Measurements from ENCODE around the gene ZNF770. TPM values are rescaled to one million over a fixed set of nuclear protein-coding genes. Genes with fewer than 3 reads are reported as not detected.

The ZNF770 gene
- total RNA-seq, 1 experiment from 2014 or later, result 73.6 TPM

GRCh38 chr15:35007397-35007796 lies 19.3 kb upstream of the ZNF770 start:
- H3K4me3 Mint-ChIP-seq (ENCODE audit: unreplicated experiment), result no peak overlapping the region
- ChIA-PET POLR2A (interaction anchor here (0.7 to 1.8 kb wide), 2 partner anchors 16 to 19 kb away, joined by 3 to 5 read pairs; partner anchors contain the start of gene ZNF770), CTCF (interaction anchor here (2.3 kb wide), 1 partner anchor 12 kb away, joined by 10 read pairs; no protein-coding TSS in a partner anchor)
- DNase-seq (ENCODE audit: unreplicated experiment), result no peak
- H3K27ac Mint-ChIP-seq (ENCODE audit: low read depth, unreplicated experiment), result no peak overlapping the region
- H3K4me1 Mint-ChIP-seq (ENCODE audit: insufficient read depth, unreplicated experiment), result no peaks in the 10 kb centered on the region
- no peaks in the 10 kb centered on the region for H3K9me3 Mint-ChIP-seq (ENCODE audit: unreplicated experiment)
- no peaks in the 10 kb centered on the region for H3K36me3 Mint-ChIP-seq (ENCODE audit: insufficient read depth, unreplicated experiment)
- BruUV-seq (replicated peaks), result no TSS peak
- TF ChIP-seq, protein P1, sequence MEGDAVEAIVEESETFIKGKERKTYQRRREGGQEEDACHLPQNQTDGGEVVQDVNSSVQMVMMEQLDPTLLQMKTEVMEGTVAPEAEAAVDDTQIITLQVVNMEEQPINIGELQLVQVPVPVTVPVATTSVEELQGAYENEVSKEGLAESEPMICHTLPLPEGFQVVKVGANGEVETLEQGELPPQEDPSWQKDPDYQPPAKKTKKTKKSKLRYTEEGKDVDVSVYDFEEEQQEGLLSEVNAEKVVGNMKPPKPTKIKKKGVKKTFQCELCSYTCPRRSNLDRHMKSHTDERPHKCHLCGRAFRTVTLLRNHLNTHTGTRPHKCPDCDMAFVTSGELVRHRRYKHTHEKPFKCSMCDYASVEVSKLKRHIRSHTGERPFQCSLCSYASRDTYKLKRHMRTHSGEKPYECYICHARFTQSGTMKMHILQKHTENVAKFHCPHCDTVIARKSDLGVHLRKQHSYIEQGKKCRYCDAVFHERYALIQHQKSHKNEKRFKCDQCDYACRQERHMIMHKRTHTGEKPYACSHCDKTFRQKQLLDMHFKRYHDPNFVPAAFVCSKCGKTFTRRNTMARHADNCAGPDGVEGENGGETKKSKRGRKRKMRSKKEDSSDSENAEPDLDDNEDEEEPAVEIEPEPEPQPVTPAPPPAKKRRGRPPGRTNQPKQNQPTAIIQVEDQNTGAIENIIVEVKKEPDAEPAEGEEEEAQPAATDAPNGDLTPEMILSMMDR (IDR thresholded peaks at IDR 0.05; ENCODE audit: unreplicated experiment), result no peak
- no peaks in the 10 kb centered on the region for H3K27me3 Mint-ChIP-seq (ENCODE audit: insufficient read depth, unreplicated experiment)
- intact Hi-C loops (cut with micrococcal nuclease), result no loop called here

DNA sequence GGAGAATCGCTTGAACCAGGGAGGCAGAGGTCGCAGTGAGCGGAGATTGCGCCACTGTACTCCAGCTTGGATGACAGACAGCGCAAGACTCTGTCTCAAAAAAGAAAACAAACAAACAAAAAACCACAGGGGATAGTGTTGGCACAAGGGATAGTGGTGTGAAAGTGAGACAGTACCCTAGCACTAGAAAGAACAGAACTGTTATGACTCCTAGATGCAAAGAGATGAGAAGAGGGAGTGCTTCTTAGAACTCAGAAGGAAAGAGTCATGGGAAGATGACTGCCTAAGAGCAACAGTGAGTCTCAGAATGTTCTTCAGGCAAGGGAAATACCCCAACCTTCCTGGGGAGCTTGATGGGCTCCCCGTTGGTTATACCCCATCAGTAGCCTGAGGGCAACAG lies 17.8 kb upstream of the ZNF770 start:
- POLR2A ChIA-PET, result interaction anchor here (3.4 kb wide), 1 partner anchor 9 kb away, joined by 12 read pairs; no protein-coding TSS in a partner anchor
- BruUV-seq (replicated peaks), result no TSS peak
- Mint-ChIP-seq H3K36me3 (ENCODE audit: insufficient read depth, unreplicated experiment) (no peaks in the 10 kb centered on the region), H3K27me3 (ENCODE audit: insufficient read depth, unreplicated experiment) (no peaks in the 10 kb centered on the region), H3K4me1 (ENCODE audit: insufficient read depth, unreplicated experiment) (no peaks in the 10 kb centered on the region), H3K9me3 (ENCODE audit: unreplicated experiment) (no peaks in the 10 kb centered on the region), H3K4me3 (ENCODE audit: unreplicated experiment) (no peak overlapping the region), H3K27ac (ENCODE audit: low read depth, unreplicated experiment) (no peak overlapping the region)
- TF ChIP-seq, protein P1 (IDR thresholded peaks at IDR 0.05; ENCODE audit: unreplicated experiment), result no peak
- DNase-seq (ENCODE audit: unreplicated experiment), result peak; percentile 53
- intact Hi-C loops (cut with micrococcal nuclease), result no loop called here
- CTCF ChIA-PET, result interaction anchor here (0.6 to 3.0 kb wide), 2 partner anchors 13 to 16 kb away, joined by 3 to 9 read pairs; no protein-coding TSS in a partner anchor

DNA sequence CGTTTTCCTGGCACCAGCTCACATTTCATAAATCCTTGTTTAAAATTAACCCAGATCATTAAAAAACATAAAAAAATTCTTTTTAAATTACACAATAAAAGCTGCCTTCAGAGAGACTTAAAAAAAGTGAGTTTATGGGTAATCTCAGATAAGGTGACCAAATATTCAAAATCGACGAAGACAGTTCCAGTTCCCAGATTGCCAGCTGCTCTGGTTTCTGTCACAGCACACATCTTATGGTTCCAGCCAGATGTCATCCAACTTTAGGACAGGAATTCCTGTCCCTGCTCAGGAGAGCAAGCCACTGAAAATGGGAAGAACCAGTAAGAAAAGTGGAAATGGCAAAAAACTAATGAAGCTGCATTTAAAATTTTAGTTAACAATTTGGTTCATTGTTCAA lies 15.8 kb upstream of the ZNF770 start:
- BruUV-seq (replicated peaks), result no TSS peak
- Mint-ChIP-seq H3K27me3 (ENCODE audit: insufficient read depth, unreplicated experiment) (no peaks in the 10 kb centered on the region), H3K27ac (ENCODE audit: low read depth, unreplicated experiment) (no peak overlapping the region), H3K4me1 (ENCODE audit: insufficient read depth, unreplicated experiment) (peaks cover 4% of the 10 kb centered on the region), H3K4me3 (ENCODE audit: unreplicated experiment) (no peak overlapping the region), H3K36me3 (ENCODE audit: insufficient read depth, unreplicated experiment) (peaks cover 4% of the 10 kb centered on the region), H3K9me3 (ENCODE audit: unreplicated experiment) (no peaks in the 10 kb centered on the region)
- ChIA-PET POLR2A (interaction anchor here (2.3 to 8.0 kb wide), 3 partner anchors 11 to 17 kb away, joined by 7 to 181 read pairs (median 12); partner anchors contain the start of gene ZNF770), CTCF (interaction anchor here (1.0 to 3.0 kb wide), 2 partner anchors 9 to 15 kb away, joined by 3 to 9 read pairs; no protein-coding TSS in a partner anchor)
- intact Hi-C loops (cut with micrococcal nuclease), result no loop called here
- DNase-seq (ENCODE audit: unreplicated experiment), result no peak
- TF ChIP-seq, protein P1 (IDR thresholded peaks at IDR 0.05; ENCODE audit: unreplicated experiment), result no peak

- H3K27me3 Mint-ChIP-seq (ENCODE audit: insufficient read depth, unreplicated experiment), result no peaks in the 10 kb centered on the region
- POLR2A ChIA-PET, result interaction anchor here (0.6 to 8.0 kb wide), 16 partner anchors 9 to 1352 kb away, joined by 3 to 181 read pairs (median 5); partner anchors contain the start of genes AQR, SLC12A6 and ZNF770
- TF ChIP-seq, protein P1 (IDR thresholded peaks at IDR 0.05; ENCODE audit: unreplicated experiment), result no peak
- no TSS peak for BruUV-seq (replicated peaks)
- peaks cover 4% of the 10 kb centered on the region for H3K4me1 Mint-ChIP-seq (ENCODE audit: insufficient read depth, unreplicated experiment)
- intact Hi-C loops (cut with micrococcal nuclease), result no loop called here
- H3K27ac Mint-ChIP-seq (ENCODE audit: low read depth, unreplicated experiment), result peak overlapping the region; percentile 85
- no peaks in the 10 kb centered on the region for H3K9me3 Mint-ChIP-seq (ENCODE audit: unreplicated experiment)
- DNase-seq (ENCODE audit: unreplicated experiment), result peak; percentile 99
- peaks cover 4% of the 10 kb centered on the region for H3K36me3 Mint-ChIP-seq (ENCODE audit: insufficient read depth, unreplicated experiment)
- peak overlapping the region; percentile 43 for H3K4me3 Mint-ChIP-seq (ENCODE audit: unreplicated experiment)
- CTCF ChIA-PET, result interaction anchor here (0.6 to 1.8 kb wide), 7 partner anchors 11 to 445 kb away, joined by 3 to 12 read pairs (median 4); partner anchors contain the start of gene AQR
These were observed 12.4 kb upstream of the ZNF770 start for GRCh38 chr15:35000511-35000910.
